GM12892 (cell line): ENCODE measurements around the gene NRCAM.

Experiments
- POLR2A ChIP-seq: IDR thresholded peaks from 2 replicates; pipeline ENCODE4 v1.6.1; 2011; ENCODE audit warnings: low read depth, low read length, control low read depth
- POLR2AphosphoS5 ChIP-seq: IDR thresholded peaks from 2 replicates; pipeline ENCODE4 v1.6.1; 2011; ENCODE audit warnings: low read depth, low read length, control low read depth

DNA sequence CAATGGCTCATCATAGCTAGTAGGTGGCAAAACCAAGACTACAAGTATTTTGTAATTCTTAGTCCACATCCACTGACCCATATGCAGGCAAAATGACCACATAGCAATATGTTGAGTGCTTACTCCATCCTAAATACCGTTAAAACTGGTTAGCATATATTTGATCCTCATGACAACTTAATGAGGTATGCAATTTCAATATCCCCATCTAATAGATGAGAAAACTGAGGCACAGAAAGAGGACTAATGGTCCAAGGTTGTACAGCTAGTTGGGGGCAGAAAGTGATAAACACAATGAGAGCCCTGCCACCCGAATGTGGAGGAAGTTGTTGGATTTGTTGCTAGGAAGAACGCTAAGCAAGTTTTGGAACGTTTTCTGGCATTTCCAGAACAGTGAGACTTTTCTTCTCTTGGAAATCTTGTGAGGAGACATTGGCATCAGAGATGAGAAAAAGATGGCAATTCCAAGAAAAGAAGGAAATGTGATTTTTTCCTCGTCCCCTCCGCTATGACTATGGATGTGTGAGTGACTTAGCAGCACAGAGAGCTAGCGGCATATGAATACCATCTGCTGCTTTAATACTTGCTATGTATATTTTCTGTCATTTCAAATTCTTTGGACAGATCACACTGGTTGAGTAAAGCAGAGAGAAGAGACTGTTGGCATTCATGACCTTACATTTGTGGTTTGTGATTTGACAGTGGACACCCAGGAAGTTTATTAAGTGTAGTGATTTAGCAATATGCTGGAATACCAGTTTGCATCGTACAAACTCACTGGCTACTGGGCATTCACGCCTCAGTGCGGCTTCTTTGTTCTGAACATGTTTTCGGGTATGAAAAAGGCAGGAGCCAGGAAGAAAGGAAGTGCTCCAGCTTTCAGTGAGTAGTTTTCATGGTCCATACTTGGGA is 51.5 kb downstream of the NRCAM start:
- no peak for TF ChIP-seq POLR2AphosphoS5
- TF ChIP-seq POLR2A, result no peak
